Spleen (tissue), 11 donors: ENCODE results near the gene CASS4. TPM values are rescaled to one million over a fixed set of nuclear protein-coding genes. Genes with fewer than 3 reads are reported as not detected.
"Not testable (repeated sequence)": the region's sequence is repeated elsewhere in the genome, so short reads cannot be mapped to it uniquely, and the experiment has no call there.

Experiments
- DNase-seq: peaks from one replicate; pipeline ENCODE4 v3.0.0-alpha.2; 2020
- H3K27ac ChIP-seq, 8 donors: fragments of 200-600 bp; sonication (generic) in 7 of 8; 1 replicate in 4 of 8; 2 replicates in 4 of 8; pipeline versions ENCODE4 v1.5.0 to v1.8.0; 2016 to 2021; ENCODE audit warnings: inconsistent platforms in 4 of 8, mild to moderate bottlenecking in 4 of 8, moderate library complexity in 1 of 8
- H3K27me3 ChIP-seq, 7 donors: fragments of 200-600 bp; sonication (generic) in 6 of 7; replicated peaks in 1 of 7; 1 replicate in 4 of 7; 2 replicates in 3 of 7; pipeline versions ENCODE4 v1.5.0 to v1.8.0; 2016 to 2021; ENCODE audit warnings: inconsistent platforms in 3 of 7, mild to moderate bottlenecking in 1 of 7
- H3K36me3 ChIP-seq, 6 donors: fragments of 200-600 bp; sonication (generic) in 5 of 6; 1 replicate in 4 of 6; 2 replicates in 2 of 6; pipeline versions ENCODE4 v1.5.0 to v1.8.0; 2016 to 2021; ENCODE audit warnings: inconsistent platforms in 2 of 6
- H3K4me1 ChIP-seq, 6 donors: fragments of 200-600 bp; sonication (generic) in 5 of 6; 1 replicate in 3 of 6; 2 replicates in 3 of 6; pipeline versions ENCODE4 v1.5.0 to v1.8.0; 2016 to 2021; ENCODE audit warnings: inconsistent platforms in 3 of 6
- H3K4me3 ChIP-seq, 8 donors: fragments of 200-600 bp; sonication (generic) in 7 of 8; 1 replicate in 4 of 8; 2 replicates in 4 of 8; pipeline versions ENCODE4 v1.5.0 to v1.8.0; 2016 to 2021; ENCODE audit warnings: inconsistent platforms in 4 of 8, mild to moderate bottlenecking in 4 of 8, moderate library complexity in 2 of 8
- H3K9me3 ChIP-seq, 8 donors: fragments of 200-600 bp; sonication (generic) in 7 of 8; 1 replicate in 4 of 8; 2 replicates in 4 of 8; pipeline versions ENCODE4 v1.5.0 to v1.8.0; 2016 to 2021; ENCODE audit warnings: inconsistent platforms in 4 of 8
- CTCF ChIP-seq, 11 experiments: fragments of 200-600 bp in 7 of 11; fragments of 450-650 bp in 4 of 11; sonication (generic) in 4 of 11; IDR thresholded peaks in 8 of 11; conservative IDR thresholded peaks in 3 of 11; 1 replicate in 7 of 11; 2 replicates in 4 of 11; pipeline versions ENCODE4 v1.4.0 to v1.8.0; 2016 to 2021; ENCODE audit warnings: antibody characterized with exemption in 11 of 11, inconsistent platforms in 4 of 11, mild to moderate bottlenecking in 1 of 11
- POLR2A ChIP-seq, 3 donors: fragments of 450-650 bp; IDR thresholded peaks; one replicate each; pipeline ENCODE4 v1.5.1; 2017; ENCODE audit warnings: antibody characterized with exemption in 3 of 3, mild to moderate bottlenecking in 1 of 3
- POLR2AphosphoS5 ChIP-seq, 3 donors: sonication (generic); formaldehyde crosslinking; IDR thresholded peaks; one replicate each; pipeline ENCODE4 v1.5.1; 2017; ENCODE audit warnings: antibody characterized with exemption in 3 of 3
- WGBS, 5 donors: extraction: QIAGEN DNeasy Blood & Tissue Kit in 3 of 5; methylation state at CpG; one replicate each; pipeline versions ENCODE4 v1.1.5 to v1.1.7; 2013 to 2018; 5-methylcytosine and 5-hydroxymethylcytosine counted together
- intact Hi-C: fragments of 100-400 bp; cut with DNase I; formaldehyde crosslinking; loops from one replicate; pipeline ENCODE4 v1.15.0; 2023; ENCODE audit warnings: low total_unique reads
- polyA plus RNA-seq, 3 donors: library from polyadenylated mRNA; stranded (reverse); fragments of 200-250 nt; gene quantifications; one replicate each; pipeline ENCODE4 v1.2.1, GENCODE V29; 2013
- total RNA-seq, 7 donors: library from RNA; depleted of rRNA in 3 of 7; stranded (reverse); fragments of >200 nt in 3 of 7; fragmentation: NEBNext Ultra II Directional in 4 of 7; extraction: Animal tissue kit (Norgen Biotek cat#: 25700) in 4 of 7; gene quantifications; one replicate each; pipeline versions ENCODE4 v1.1.0 to v1.2.1, GENCODE V29; 2016 to 2021
- donor health status: healthy with polysubstance abuse.
- donor health status: DM: no; HTN: no; CAD: no; lungs with moderate emphysema.
- donor health status: DM: no; HTN: no; CAD: no.
- donor health status: Bipolar disorder and iron deficiency.
- donor health status: healthy.
- donor health status: DM: no; HTN: no; CAD: no.
- donor health status: DM: yes; HTN: yes; CAD: no.

CASS4 gene
- total and polyA plus RNA-seq, 10 donors: 1.2 to 15.5 (median 11.1) TPM

- WGBS, 5 donors: 78 to 98% (median 92%) methylated on average over 4 of the region's 4 CpGs
- H3K36me3 ChIP-seq: peaks cover 0 to 54% (median 3%) of the 10 kb centered on the region in 6 donors
- H3K4me1 ChIP-seq: peaks cover 17 to 29% (median 20%) of the 10 kb centered on the region in 6 donors
- H3K27me3 ChIP-seq: no peaks in the 10 kb centered on the region
- intact Hi-C loops: no loop called here
- H3K27ac ChIP-seq: no peak overlapping the region
- H3K4me3 ChIP-seq: no peak overlapping the region
- TF ChIP-seq CTCF (IDR thresholded peaks at IDR 0.05 in 8 of 11, conservative IDR thresholded peaks at IDR 0.05 in 3 of 11) (no peak), POLR2A (IDR thresholded peaks at IDR 0.05) (no peak), POLR2AphosphoS5 (IDR thresholded peaks at IDR 0.05) (no peak)
- DNase-seq: no peak
- H3K9me3 ChIP-seq: no peaks in the 10 kb centered on the region
Observed at GRCh38 chr20:56388882-56389281, 23.2 kb upstream of the CASS4 start.

- no peak for TF ChIP-seq CTCF (IDR thresholded peaks at IDR 0.05 in 8 of 11, conservative IDR thresholded peaks at IDR 0.05 in 3 of 11)
- no peak for TF ChIP-seq POLR2A (IDR thresholded peaks at IDR 0.05)
- TF ChIP-seq POLR2AphosphoS5 (IDR thresholded peaks at IDR 0.05): no peak
- WGBS, 5 donors: 96 to 99% (median 96%) methylated on average over 4 of the region's 4 CpGs
- Histone ChIP-seq H3K9me3 (no peaks in the 10 kb centered on the region), H3K4me3 (no peak overlapping the region), H3K27me3 (no peaks in the 10 kb centered on the region), H3K36me3 (peaks cover 0 to 45% (median 3%) of the 10 kb centered on the region in 6 donors), H3K27ac (no peak overlapping the region), H3K4me1 (peaks cover 22 to 38% (median 29%) of the 10 kb centered on the region in 6 donors)
- intact Hi-C loops: no loop called here
- no peak for DNase-seq
Observed at GRCh38 chr20:56389807-56390206, 22.3 kb upstream of the CASS4 start.

GRCh38 chr20:56390396-56390795 lies 21.7 kb upstream of the CASS4 start:
- H3K36me3 ChIP-seq: peaks cover 0 to 43% (median 6%) of the 10 kb centered on the region in 6 donors
- H3K27me3 ChIP-seq, DNase-seq, H3K9me3 ChIP-seq, H3K27ac ChIP-seq, H3K4me3 ChIP-seq, intact Hi-C loops: not testable (repeated sequence)
- 96 to 99% (median 97%) methylated on average over 9 of the region's 9 CpGs for WGBS, 5 donors
- H3K4me1 ChIP-seq: peaks cover 22 to 44% (median 31%) of the 10 kb centered on the region in 6 donors

- WGBS, 5 donors: 17 to 36% (median 23%) methylated on average over 10 of the region's 10 CpGs
- peaks cover 22 to 45% (median 31%) of the 10 kb centered on the region in 6 donors for H3K4me1 ChIP-seq
- H3K4me3 ChIP-seq: peak overlapping the region in 6 of 8 donors; percentile 75 to 92 (median 86)
- H3K27me3 ChIP-seq: no peaks in the 10 kb centered on the region
- TF ChIP-seq CTCF (IDR thresholded peaks at IDR 0.05 in 8 of 11, conservative IDR thresholded peaks at IDR 0.05 in 3 of 11): no peak
- no peak for TF ChIP-seq POLR2A (IDR thresholded peaks at IDR 0.05)
- no peak for TF ChIP-seq POLR2AphosphoS5 (IDR thresholded peaks at IDR 0.05)
- no peak for DNase-seq
- peaks cover 0 to 43% (median 12%) of the 10 kb centered on the region in 6 donors for H3K36me3 ChIP-seq
- H3K9me3 ChIP-seq: no peaks in the 10 kb centered on the region
- H3K27ac ChIP-seq: peak overlapping the region in 3 of 8 donors; percentile 94 to 95 (median 95)
- intact Hi-C loops: no loop called here
Observed at GRCh38 chr20:56391037-56391436, 21.0 kb upstream of the CASS4 start.
